Inflammatory macrophage treated with lipopolysaccharide for 1 hour (primary cell): ENCODE results near the gene BICRA.
"Not testable (repeated sequence)": the region's sequence is repeated elsewhere in the genome, so short reads cannot be mapped to it uniquely, and the experiment has no call there.

ENCODE experiments used
- DNase-seq, 2 donors: peaks; one replicate each; pipeline ENCODE4 v3.0.0-alpha.2; 2020 to 2022

Gene BICRA

GRCh38 chr19:47716270-47716937, 107.5 kb downstream of the BICRA start:
- DNase-seq = no peak

DNA sequence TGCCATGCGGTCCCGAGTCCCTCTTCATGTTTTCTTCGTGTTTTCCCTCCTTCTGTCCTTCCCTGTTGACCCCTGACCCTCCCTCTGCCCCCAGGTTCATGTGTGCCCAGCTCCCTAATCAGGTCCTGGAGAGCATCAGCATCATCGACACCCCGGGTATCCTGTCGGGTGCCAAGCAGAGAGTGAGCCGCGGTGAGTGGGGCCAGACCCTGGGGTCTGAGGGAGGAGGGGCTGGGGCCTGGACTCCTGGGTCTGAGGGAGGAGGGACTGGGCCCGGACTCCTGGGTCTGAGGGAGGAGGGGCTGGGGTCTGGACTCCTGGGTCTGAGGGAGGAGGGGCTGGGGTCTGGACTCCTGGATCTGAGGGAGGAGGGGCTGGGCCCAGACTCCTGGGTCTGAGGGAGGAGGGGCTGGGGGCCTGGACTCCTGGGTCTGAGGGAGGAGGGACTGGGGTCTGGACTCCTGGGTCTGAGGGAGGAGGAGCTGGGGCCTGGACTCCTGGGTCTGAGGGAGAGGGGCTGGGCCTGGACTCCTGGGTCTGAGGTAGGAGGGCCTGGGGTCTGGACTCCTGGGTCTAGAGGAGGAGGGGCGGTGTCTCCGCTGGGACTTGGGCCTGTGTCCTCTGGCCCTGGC, 109.6 kb downstream of the BICRA start:
- not testable (repeated sequence) for DNase-seq

DNA sequence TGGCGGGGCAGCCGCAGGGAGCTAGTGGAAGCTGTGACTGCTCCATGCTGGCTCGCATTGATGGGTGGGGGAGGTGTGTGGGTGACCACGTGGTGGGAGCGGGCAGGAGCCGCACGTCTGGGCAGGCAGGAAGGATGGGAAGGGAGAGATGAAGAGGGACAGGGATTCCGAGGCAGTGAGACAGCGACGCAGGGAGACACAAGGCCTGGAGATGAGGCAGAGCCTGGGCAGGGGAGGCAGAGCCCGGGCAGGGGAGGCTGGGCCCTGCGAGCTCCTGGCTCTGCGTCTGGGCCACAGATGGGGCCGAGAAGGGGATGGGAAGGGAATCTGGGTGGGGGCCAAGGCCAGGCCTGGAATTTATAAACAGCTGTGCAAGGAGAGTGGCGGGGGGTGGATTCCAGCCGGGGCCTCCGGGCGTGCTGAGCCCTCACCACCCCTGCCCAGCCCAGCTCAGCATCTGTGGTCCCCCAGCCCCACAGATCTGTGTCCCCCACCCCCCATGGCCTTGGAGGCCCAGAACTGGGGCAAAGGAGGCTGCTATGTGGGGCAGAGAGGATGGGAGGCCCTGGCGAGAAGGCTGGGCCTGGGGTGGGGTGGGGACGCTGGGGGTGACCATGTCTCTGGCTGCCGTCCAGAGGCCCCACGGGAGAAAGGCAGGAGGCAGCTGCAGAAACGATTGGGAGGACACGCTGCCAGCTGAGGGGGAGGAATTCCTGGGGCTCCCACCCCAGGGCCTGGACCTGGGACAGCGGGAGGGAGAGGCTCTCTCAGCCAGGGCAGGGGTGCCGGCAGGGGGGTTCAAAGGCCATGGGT, 110.3 kb downstream of the BICRA start:
- DNase-seq = no peak

DNA sequence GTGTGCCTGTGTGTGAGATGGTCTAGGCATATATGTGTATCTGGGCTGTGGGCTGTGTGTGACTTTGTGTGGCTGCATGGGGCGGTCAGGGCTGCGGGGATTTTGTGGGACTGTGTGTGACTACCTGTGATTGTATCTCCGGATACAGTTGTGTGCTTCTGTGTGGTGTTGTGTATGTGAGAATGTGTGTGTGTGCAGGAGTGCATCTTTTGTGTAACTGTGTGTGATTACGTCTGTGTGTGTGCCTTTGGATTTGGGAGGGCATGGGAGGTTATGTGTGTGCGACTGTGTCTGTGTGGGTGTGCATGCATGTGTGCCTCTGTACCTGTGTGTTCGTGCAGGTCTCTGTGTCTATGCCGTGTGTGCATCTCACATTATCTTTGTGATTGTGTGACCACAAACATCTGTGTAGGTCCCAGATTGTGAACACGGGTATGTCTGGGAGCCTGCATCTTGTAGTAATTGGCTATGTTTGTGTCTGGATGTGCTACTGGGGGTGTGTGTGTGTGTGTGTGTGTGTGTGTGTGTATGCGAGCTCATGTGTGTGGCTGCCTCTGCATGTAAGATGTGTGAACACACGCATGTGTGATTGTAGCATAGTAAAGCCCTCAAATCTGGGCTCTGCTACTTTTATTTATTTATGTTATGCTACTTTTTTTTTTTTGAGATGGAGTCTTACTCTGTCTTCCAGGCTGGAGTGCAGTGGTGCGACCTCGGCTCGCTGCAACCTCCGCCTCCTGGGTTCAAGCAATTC, 111.9 kb downstream of the BICRA start:
- no peak for DNase-seq

GRCh38 chr19:47723581-47723940, 114.6 kb downstream of the BICRA start:
- peak; percentile 59 to 62 for DNase-seq

DNA sequence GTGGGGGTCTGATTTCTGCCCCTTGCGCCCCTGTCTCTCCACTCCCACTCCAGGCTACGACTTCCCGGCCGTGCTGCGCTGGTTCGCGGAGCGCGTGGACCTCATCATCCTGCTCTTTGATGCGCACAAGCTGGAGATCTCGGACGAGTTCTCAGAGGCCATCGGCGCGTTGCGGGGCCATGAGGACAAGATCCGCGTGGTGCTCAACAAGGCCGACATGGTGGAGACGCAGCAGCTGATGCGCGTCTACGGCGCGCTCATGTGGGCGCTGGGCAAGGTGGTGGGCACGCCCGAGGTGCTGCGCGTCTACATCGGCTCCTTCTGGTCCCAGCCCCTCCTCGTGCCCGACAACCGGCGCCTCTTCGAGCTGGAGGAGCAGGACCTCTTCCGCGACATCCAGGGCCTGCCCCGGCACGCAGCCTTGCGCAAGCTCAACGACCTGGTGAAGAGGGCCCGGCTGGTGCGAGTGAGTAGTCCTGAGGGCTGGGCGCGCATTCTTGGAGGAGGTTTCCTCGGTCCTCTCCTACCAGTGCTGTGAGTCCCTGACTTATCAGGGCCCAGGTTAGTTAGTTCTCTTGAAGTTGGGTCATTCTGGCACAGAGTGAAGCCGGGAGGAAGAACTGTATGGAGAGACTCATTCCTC, 116.9 kb downstream of the BICRA start:
- no peak for DNase-seq

- no peak for DNase-seq
Measured at GRCh38 chr19:47726467-47726866, 117.5 kb downstream of the BICRA start.

- DNase-seq = not testable (repeated sequence)
Measured at GRCh38 chr19:47728295-47728694, 119.4 kb downstream of the BICRA start.

- no peak for DNase-seq
Measured at GRCh38 chr19:47729468-47729798, 120.5 kb downstream of the BICRA start.

DNA sequence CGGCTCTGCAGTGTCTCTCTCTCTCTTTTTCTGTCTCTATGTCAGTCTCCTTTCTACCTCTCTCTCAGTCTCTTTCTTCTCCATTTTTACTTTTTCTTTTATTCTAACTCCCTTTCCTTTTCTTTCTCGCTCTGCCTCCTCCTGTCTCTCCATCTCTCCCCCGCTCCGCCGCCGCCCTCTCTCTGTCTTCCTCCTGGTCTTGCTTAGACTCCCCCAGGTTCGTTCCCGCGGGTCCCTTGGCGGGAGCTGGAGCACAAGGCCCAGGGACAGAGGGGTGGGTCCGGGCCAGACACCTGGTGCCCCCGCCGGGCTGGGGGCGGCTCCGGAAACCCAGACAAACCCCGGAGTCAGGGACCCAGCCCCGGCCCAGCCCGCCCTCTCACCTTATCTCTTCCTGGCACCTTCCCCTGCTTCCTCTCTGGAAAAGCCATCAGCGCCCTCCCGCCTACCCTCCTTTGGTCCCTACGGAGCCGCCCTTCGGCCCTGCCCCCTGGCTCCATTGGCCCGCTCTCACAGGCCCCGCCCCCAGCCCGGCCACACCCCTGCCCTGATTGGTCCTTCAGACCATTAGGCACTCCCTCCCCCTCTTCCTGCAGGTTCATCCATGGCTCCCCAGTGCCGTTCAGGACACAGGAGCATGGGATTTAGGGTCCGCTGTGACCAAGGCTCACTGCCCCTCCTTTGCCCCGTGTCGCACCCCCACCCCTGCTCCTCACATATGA, 121.0 kb downstream of the BICRA start:
- DNase-seq = peak; percentile 31 to 40

- DNase-seq = no peak
Measured at GRCh38 chr19:47730521-47730889, 121.6 kb downstream of the BICRA start.

- DNase-seq = no peak
Measured at GRCh38 chr19:47730910-47731309, 122.0 kb downstream of the BICRA start.

GRCh38 chr19:47735131-47735530, 126.2 kb downstream of the BICRA start:
- no peak for DNase-seq

DNA sequence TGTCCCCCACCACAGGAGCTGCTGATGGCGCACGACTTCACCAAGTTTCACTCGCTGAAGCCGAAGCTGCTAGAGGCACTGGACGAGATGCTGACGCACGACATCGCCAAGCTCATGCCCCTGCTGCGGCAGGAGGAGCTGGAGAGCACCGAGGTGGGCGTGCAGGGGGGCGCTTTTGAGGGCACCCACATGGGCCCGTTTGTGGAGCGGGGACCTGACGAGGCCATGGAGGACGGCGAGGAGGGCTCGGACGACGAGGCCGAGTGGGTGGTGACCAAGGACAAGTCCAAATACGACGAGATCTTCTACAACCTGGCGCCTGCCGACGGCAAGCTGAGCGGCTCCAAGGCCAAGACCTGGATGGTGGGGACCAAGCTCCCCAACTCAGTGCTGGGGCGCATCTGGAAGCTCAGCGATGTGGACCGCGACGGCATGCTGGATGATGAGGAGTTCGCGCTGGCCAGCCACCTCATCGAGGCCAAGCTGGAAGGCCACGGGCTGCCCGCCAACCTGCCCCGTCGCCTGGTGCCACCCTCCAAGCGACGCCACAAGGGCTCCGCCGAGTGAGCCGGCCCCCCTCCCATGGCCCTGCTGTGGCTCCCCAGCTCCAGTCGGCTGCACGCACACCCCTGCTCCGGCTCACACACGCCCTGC, 132.1 kb downstream of the BICRA start:
- no peak for DNase-seq

DNA sequence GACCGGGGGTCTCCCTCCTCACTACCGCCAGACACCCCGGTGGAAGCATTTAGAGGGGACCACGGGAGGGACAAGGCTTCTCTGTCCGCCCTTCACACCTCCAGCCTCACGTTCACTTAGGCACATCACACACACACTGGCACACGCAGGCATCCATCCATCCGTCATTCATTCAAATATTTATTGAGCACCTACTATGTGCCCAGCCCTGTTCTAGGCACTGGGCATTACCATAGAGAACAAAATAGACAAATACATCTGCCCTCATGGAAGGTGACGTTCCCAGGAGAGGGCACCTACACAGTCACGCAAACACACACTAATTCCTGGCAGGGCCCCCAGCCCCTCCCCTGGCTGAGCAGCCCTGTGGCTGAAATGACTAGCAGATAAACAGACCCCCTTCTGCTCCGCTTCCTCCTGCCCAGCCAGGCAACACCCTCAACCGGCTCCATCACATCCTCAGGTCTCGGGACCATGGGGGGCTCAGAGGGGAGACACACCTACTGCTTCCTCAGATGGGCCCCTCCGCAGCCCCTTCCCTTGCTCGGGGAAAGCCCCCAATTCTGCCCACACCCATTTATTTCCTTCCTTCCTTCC, 132.7 kb downstream of the BICRA start:
- no peak for DNase-seq

DNA sequence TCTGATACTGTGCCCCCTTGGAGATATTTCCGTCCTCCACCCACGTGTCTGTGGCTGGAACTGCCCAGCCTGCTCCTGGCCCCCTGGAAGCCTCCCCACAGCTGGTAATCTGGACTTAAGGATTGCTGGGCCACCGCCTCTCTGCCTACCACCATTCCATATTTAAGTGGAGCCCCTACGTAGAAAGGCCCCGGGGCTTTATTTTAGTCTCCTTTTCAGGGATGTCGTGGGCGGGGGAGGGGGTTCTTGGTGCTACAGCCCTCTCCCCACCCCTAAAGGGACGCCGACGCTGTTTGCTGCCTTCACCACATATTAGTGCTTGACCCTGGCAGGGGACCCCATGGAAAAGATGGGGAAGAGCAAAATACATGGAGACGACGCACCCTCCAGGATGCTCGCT, 133.7 kb downstream of the BICRA start:
- no peak for DNase-seq

DNA sequence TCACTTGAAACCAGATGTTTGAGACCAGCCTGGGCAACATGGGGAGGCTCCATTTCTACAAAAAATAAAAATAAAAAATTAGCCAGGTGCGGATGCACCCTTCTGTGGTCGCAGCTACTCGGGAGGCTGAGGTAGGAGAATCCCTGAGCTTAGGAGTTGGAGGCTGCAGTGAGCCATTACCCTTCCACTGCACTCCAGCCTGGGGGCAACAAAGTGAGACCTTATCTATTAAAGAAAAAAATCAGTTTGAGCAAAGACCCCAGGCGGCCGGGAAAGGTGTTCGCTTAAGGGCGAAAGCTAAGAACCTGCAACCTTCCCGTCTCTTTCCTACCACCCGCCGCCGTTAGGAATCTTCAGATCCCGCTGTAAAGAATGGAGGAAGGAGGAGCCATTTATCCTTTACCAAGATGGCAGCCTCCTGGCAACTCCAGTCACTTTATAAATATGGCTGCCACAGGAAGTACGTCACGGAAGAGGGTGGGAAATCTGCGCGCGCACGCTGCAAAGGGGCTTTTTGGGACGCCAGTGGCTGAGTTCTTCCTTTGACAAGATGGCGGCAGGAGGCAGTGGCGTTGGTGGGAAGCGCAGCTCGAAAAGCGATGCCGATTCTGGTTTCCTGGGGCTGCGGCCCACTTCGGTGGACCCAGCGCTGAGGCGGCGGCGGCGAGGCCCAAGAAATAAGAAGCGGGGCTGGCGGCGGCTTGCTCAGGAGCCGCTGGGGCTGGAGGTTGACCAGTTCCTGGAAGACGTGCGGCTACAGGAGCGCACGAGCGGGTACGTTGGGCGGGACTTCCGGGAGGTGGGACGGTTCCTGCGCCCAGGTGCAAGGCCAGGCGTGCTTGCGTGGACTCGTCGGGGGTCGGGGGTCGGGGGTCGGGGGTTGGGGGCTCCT, 136.3 kb downstream of the BICRA start, which contains the start of gene NOP53:
Gene NOP53 (plus strand): TSS at position 537 of the 892 bp plus-strand sequence. CDS start 14 bp downstream, at position 551.
- DNase-seq = peak; percentile 93 to 100

DNA sequence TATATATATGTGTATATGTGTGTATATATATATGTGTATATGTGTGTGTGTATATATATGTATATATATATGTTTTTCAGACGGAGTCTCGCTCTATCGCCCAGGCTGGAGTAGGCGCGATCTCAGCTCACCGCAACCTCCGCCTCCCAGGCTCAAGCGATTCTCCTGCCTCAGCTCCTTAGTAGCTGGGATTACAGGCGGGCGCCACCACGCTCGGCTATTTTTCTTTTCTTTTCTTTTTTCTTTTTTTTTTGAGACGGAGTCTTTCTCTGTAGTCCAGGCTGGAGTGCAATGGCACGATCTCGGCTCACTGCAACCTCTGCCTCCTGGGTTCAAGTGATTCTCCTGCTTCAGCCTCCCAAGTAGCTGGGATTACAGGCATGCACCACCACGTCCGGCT, 137.2 kb downstream of the BICRA start:
- not testable (repeated sequence) for DNase-seq

GRCh38 chr19:47749326-47749725, 140.4 kb downstream of the BICRA start:
- no peak for DNase-seq

DNA sequence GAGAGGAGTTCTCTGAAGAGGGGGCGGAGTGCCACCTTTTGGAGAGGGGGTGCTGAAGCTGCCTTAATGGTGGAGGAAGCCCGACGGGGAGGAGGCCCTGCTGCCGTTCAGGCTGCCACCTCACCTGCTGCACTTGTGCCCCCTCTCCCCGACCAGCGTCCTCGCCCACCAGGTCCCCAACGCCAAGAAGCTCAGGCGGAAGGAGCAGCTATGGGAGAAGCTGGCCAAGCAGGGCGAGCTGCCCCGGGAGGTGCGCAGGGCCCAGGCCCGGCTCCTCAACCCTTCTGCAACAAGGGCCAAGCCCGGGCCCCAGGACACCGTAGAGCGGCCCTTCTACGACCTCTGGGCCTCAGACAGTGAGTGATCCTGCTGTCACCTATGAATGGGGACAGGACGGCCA, 141.8 kb downstream of the BICRA start:
- DNase-seq = no peak
